HCT116 (cell line): ENCODE results near the gene FAM162B.

Source experiments
- CTCF ChIP-seq, 3 experiments: fragments of 200-600 bp in 1 of 3; sonication (generic) in 1 of 3; IDR thresholded peaks in 2 of 3; conservative IDR thresholded peaks in 1 of 3; 2 replicates each; pipeline ENCODE4 v1.5.1; 2012 to 2017; ENCODE audit warnings: low read depth in 2 of 3, low read length in 2 of 3, antibody characterized with exemption in 1 of 3, borderline replicate concordance in 1 of 3, control low read depth in 1 of 3, mild to moderate bottlenecking in 1 of 3, mixed read lengths in 1 of 3, mixed run types in 1 of 3, moderate library complexity in 1 of 3; ENCODE audit not compliant: insufficient read depth in 1 of 3
- MAX ChIP-seq: IDR thresholded peaks from 2 replicates; pipeline ENCODE4 v1.6.1; 2012
- POLR2A ChIP-seq: IDR thresholded peaks from 2 replicates; pipeline ENCODE4 v1.7.0; 2011; ENCODE audit warnings: borderline replicate concordance; ENCODE audit not compliant: insufficient read depth, insufficient read length; ENCODE audit errors: extremely low read depth
- POLR2AphosphoS5 ChIP-seq: IDR thresholded peaks from 2 replicates; pipeline ENCODE4 v1.6.1; 2011; ENCODE audit warnings: mild to moderate bottlenecking, low read depth, low read length, moderate library complexity

GRCh38 chr6:116772450-116772849 is 6.9 kb upstream of the FAM162B start:
- TF ChIP-seq POLR2AphosphoS5, result no peak
- TF ChIP-seq CTCF (IDR thresholded peaks at IDR 0.05 in 2 of 3, conservative IDR thresholded peaks at IDR 0.05 in 1 of 3; ENCODE audit: borderline replicate concordance in 1 of 3, insufficient read depth in 1 of 3, low read depth in 2 of 3, low read length in 2 of 3), result no peak
- no peak for TF ChIP-seq POLR2A
- no peak for TF ChIP-seq MAX
